Hematopoietic multipotent progenitor cell treated with erythropoietin and hydrocortisone succinate and interleukin-3 and kit ligand, for 15 days (in vitro differentiated cells): ENCODE measurements around the gene BTBD10.

Experiments
- DNase-seq: peaks from one replicate; pipeline ENCODE4 v3.0.0-alpha.2; 2015; ENCODE audit warnings: low spot score

Gene BTBD10

GRCh38 chr11:13338427-13339069 is 124.5 kb downstream of the BTBD10 start:
- DNase-seq: peak; percentile 22

GRCh38 chr11:13338019-13338426 is 125.0 kb downstream of the BTBD10 start:
- DNase-seq: no peak
